A673 (cell line): ENCODE results near the gene TADA2A. TPM values are rescaled to one million over a fixed set of nuclear protein-coding genes. Genes with fewer than 3 reads are reported as not detected.

Source experiments
- BruUV-seq: library from RNA; stranded (reverse); fragments of 400-500 nt; replicated peaks from 2 replicates; lab custom pipeline; 2021; lab: Mats Ljungman, UMichigan
- CTCF ChIA-PET: fragments of 300-600 bp; sonication (Branson Sonifier 250); formaldehyde crosslinking; loops from one replicate; lab custom pipeline; 2022; ENCODE audit warnings: antibody characterized with exemption; lab: Charles Lee
- POLR2A ChIA-PET: fragments of 300-600 bp; sonication (Branson Sonifier 250); formaldehyde crosslinking; loops from one replicate; lab custom pipeline; 2022; ENCODE audit warnings: antibody characterized with exemption; ENCODE audit not compliant: low non-redundant PET; lab: Charles Lee
- DNase-seq: peaks from one replicate; pipeline ENCODE4 v3.0.0-alpha.2; 2015; ENCODE audit warnings: low spot score
- H3K27ac ChIP-seq: fragments of 200-600 bp; sonication (generic); 2 replicates; pipeline ENCODE4 v1.5.1; 2016; ENCODE audit warnings: mixed run types, low read depth, mild to moderate bottlenecking, mixed read lengths, antibody characterized with exemption, low read length; ENCODE audit not compliant: poor library complexity, severe bottlenecking
- H3K27me3 ChIP-seq: fragments of 200-600 bp; sonication (generic); replicated peaks from 2 replicates; pipeline ENCODE4 v1.6.1; 2017; ENCODE audit warnings: mixed run types, low read depth, mild to moderate bottlenecking, mixed read lengths, antibody characterized with exemption, low read length; ENCODE audit not compliant: insufficient read depth, poor library complexity
- H3K36me3 ChIP-seq: fragments of 200-600 bp; sonication (generic); 2 replicates; pipeline ENCODE4 v1.6.1; 2016; ENCODE audit warnings: mixed run types, mild to moderate bottlenecking, mixed read lengths, antibody characterized with exemption, low read length; ENCODE audit not compliant: insufficient read depth, poor library complexity, severe bottlenecking
- H3K4me1 ChIP-seq: fragments of 200-600 bp; sonication (generic); 2 replicates; pipeline ENCODE4 v1.6.1; 2017; ENCODE audit warnings: mixed run types, mild to moderate bottlenecking, mixed read lengths, antibody characterized with exemption, low read length; ENCODE audit not compliant: insufficient read depth, poor library complexity, severe bottlenecking
- H3K4me3 ChIP-seq: fragments of 200-600 bp; sonication (generic); 2 replicates; pipeline ENCODE4 v1.5.1; 2016; ENCODE audit warnings: low read depth, mixed run types, mild to moderate bottlenecking, mixed read lengths, low read length; ENCODE audit not compliant: poor library complexity, severe bottlenecking
- H3K9me3 ChIP-seq: fragments of 200-600 bp; sonication (generic); 2 replicates; pipeline ENCODE4 v1.6.1; 2016; ENCODE audit warnings: mixed run types, low read depth, mild to moderate bottlenecking, mixed read lengths, antibody characterized with exemption, low read length; ENCODE audit not compliant: poor library complexity, severe bottlenecking
- CTCF ChIP-seq: fragments of 300-800, 200-600 bp; sonication (generic); conservative IDR thresholded peaks from 2 replicates; pipeline ENCODE4 v1.5.1; 2017; ENCODE audit warnings: low read depth, mild to moderate bottlenecking, antibody characterized with exemption, low read length, moderate library complexity, mixed read lengths
- EZH2 ChIP-seq: fragments of 200-600 bp; sonication (generic); IDR thresholded peaks from 2 replicates; pipeline ENCODE4 v1.6.1; 2017; ENCODE audit warnings: borderline replicate concordance, low read depth, mild to moderate bottlenecking, mixed read lengths, antibody characterized with exemption, low read length; ENCODE audit not compliant: poor library complexity, severe bottlenecking
- intact Hi-C: fragments of 100-400 bp; cut with micrococcal nuclease; formaldehyde crosslinking; loops from one replicate; pipeline ENCODE4 v1.10.0; 2022; ENCODE audit not compliant: unreplicated experiment
- total RNA-seq: library from RNA; stranded (reverse); gene quantifications from 2 replicates; pipeline ENCODE4 v1.2.3, GENCODE V29; 2021

Gene TADA2A
- total RNA-seq, 1 experiment from 2014 or later: 17.9 TPM

DNA sequence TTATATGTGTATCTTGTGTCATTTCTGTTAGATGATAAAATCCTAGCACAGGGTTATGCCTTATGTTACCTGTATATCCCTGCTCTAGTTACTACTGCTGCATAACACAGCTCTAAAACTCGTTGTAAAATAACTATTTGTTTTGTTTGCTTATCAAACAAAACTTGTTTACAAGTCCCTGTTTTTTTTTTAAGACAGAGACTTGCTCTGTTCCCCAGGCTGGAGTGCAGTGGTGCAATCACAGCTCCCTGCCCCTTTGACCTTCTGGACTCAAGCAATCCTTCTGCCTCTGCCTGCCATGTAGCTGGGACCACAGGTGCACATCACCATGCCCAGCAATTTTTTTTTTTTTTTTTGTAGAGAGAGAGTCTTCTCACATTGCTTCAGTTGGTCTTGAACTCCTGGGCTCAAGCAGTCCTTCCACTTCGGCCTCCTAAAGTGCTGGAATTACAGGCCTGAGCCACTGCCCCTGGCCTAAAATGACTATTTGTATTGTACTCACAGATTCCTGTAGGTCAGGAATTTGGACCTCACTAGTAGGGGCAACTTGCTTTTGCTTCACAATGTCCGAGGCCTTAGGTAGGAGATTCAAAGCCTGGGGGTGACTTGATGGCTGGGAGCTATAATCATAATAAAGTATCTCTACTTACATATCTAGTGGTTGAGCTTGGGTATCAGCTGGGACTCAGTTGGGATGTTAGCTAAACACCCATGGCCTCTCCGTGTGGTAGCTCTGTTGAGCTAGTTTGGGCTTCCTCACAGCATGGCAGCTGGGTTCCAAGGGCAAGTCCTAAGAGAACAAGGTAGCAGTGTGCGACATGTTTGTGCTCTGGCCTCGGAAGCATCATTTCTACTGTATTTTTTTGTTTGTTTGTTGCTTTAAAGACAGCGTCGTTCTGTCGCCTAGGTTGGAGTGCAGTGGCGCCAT, 95.6 kb downstream of the TADA2A start:
- H3K36me3 ChIP-seq: no peaks in the 10 kb centered on the region
- no peaks in the 10 kb centered on the region for H3K9me3 ChIP-seq
- POLR2A ChIA-PET: no interaction called here
- intact Hi-C loops: no loop called here
- no peaks in the 10 kb centered on the region for H3K4me1 ChIP-seq
- no peak overlapping the region for H3K27ac ChIP-seq
- CTCF ChIA-PET: no interaction called here
- TF ChIP-seq CTCF (no peak), EZH2 (no peak)
- no peaks in the 10 kb centered on the region for H3K27me3 ChIP-seq
- no peak for DNase-seq
- H3K4me3 ChIP-seq: no peak overlapping the region
- no TSS peak for BruUV-seq

DNA sequence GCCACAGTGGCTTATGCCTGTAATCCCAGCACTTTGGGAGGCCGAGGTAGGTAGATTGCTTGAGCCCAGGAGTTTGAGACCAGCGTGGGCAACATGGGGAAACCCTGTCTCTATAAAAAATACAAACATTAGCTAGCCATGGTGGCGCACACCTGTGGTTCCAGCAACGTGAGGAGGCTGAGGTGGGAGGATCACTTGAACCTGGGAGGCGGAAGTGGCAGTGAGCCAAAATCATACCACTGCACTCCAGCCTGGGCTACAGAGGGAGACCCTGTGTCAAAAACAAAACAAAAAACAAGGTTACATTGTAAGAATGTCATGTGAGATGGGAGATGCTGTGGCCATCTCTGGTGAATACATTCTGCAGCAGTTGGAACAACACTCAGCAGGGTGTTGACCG, 96.5 kb downstream of the TADA2A start:
- no TSS peak for BruUV-seq
- no peak overlapping the region for H3K27ac ChIP-seq
- no peaks in the 10 kb centered on the region for H3K36me3 ChIP-seq
- no peak overlapping the region for H3K4me3 ChIP-seq
- POLR2A ChIA-PET: no interaction called here
- no peaks in the 10 kb centered on the region for H3K9me3 ChIP-seq
- no peaks in the 10 kb centered on the region for H3K4me1 ChIP-seq
- TF ChIP-seq EZH2 (no peak), CTCF (no peak)
- CTCF ChIA-PET: no interaction called here
- intact Hi-C loops: no loop called here
- DNase-seq: no peak
- no peaks in the 10 kb centered on the region for H3K27me3 ChIP-seq

DNA sequence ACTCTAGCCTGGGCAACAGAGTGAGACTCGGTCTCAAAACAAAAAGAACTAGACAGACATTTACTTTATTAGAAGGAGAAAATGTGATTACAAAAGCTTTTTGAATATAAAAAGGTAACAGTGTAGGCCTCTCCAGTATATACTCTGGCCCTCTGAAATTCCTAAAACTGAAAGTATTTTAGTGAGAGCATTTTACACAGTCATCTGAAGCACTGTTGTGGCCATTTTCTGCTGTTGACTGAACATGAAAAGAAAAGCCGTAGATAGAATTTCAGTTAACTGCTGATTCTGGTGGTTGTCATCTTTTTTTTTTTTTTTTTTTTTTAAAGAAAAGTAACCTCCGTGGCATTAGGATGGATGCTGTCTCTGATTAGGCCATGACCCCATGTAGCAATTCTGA, 98.6 kb downstream of the TADA2A start:
- no peak overlapping the region for H3K27ac ChIP-seq
- POLR2A ChIA-PET: no interaction called here
- BruUV-seq: no TSS peak
- DNase-seq: no peak
- no peak for TF ChIP-seq EZH2
- TF ChIP-seq CTCF: no peak
- no peaks in the 10 kb centered on the region for H3K4me1 ChIP-seq
- no peaks in the 10 kb centered on the region for H3K27me3 ChIP-seq
- CTCF ChIA-PET: no interaction called here
- no peak overlapping the region for H3K4me3 ChIP-seq
- H3K9me3 ChIP-seq: no peaks in the 10 kb centered on the region
- intact Hi-C loops: no loop called here
- no peaks in the 10 kb centered on the region for H3K36me3 ChIP-seq
